ENCODE data around the gene STT3B. TPM values are rescaled to one million over a fixed set of nuclear protein-coding genes. Genes with fewer than 3 reads are reported as not detected.
A peak's percentile ranks its signal among the peaks of the same experiment; 100 is the strongest.

The STT3B gene
- total RNA-seq, 1 donor from 2014 or later, result 123 TPM

DNA sequence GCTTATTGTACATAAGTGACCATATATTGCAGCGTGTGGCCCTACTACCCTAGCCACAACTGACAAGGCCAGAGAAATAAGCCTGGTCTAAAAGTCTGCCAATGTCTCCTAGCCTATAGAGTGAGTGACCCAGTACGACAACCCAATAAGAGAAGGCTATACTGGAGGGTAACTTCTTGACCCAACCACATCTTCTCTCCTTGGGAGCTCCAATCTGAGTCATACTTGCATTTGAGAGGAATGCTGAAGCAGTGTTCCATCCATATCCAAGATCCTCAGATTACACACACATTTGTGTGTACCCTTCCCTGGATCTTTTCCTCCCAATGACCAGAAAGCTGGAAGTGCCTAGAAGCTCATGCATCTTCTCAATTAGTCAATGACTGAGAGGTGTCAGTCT is 11.3 kb upstream of the STT3B start:
- no peak for DNase-seq (ENCODE audit: low spot score)

DNA sequence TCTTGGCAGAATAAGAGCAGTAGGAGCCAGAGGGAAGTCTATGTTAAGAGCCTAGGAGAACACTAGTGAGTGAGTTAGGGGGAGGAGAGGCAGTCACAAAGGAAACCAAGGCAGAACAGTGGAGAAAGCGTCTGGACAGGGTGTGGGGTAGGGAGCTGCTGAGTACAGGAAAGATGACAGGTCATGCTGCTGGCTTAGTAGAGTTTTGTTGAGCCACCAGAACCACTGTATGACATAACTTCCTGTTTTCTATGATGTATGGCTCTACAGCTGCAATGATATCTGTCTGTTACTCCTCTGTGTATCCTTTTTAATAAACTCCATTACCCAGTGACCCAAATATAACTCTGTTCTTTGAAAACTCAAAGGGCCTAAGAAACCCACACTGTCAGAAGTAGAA is 10.6 kb upstream of the STT3B start:
- DNase-seq (ENCODE audit: low spot score), result no peak

DNA sequence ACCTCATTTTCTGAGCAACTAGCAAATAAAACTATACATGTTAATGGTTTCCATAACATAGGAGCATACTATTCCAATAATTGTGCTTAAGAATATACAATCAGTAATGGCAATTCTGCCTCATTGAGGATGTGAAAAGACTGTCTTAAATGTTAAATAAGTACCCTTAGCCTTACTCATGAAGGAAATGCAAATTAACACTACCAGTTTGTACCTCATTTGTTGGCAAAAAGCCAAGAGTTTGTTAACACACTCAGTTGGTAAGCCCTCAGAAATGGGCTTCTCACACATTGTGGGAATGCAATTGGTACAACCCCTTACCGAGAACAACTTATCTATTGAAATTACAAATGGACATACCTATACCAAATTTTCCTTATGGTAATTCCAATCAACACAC is 9.2 kb upstream of the STT3B start:
- DNase-seq (ENCODE audit: low spot score), result no peak

DNA sequence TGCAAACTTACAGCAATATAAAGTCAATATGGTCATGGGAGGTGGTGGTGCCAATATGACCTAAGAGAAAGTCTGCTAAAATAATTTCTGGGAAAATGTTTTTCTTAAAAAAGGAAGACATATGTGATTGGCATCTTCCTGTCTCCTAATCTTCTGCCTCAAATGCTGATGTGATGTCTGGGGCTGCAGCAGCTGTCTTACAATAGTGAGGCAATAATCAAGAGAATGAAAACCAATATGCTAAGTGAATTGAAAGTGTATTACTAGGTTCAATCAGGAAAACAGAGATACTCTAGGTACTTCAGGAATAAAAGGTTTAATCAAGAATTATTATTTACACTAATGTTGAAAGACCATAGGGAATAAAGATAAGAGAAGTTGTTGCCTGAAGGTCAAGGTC is 7.2 kb upstream of the STT3B start:
- no peak for DNase-seq (ENCODE audit: low spot score)

DNA sequence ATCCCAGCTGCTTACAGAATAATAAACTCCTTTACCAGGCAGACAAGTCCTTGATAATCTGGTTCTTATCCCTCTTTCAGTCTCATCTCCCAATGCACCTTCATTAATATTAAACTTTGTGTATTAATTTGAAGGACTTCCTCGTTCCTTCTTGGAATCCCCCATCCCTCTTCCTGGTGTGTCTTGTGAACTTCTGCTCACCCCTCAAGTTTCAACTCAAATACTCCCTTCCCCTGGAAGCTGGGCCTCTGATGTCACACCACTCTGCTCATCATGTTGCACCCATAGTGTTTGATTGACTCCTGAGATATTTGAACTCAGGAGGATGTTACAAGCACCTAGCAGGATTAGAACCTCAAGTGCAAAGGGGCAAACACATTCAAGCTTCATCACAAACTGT is 3.3 kb upstream of the STT3B start:
- no peak for DNase-seq (ENCODE audit: low spot score)

DNA sequence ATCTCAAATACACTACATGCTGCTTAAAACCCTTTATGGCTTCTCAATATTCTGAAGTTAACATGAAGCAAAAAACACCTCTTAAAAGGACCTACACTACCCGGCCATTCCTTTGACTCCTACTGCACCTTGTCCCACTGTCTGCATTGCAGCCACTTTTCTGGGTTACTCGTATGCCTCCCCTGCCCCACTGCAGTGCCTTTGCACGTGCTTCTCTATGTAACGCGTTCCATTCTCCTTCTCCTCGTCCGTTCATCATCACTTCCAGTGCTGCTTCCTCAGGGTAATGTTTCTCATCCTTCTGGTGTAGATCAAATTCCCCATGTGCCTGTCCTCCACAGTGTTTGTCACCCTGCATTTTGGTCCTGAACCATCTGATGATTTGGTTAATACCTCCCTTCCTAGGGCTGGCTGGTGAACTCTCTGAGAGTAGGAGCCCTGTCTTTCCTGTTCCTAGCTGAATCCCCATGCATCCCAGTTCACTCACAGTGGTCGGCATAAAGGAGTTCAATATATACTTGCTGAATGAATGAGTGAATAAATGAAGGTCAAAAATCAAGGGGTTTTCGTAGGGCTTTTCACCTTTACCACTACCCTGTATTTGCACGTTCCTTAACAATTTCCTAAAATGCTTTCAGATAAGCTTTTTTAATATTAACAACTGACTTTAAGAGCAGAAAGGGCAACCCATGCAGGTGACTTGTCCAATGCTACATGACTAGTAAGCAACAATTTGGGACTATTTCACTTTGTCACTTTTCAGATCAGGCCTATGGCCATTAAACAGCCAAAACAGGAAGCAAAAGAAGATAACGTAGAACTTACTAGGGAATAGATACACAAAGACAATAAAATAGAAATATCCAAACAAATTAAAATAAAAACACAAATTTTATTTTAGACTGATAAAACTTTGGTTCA is 2.4 kb upstream of the STT3B start:
- DNase-seq (ENCODE audit: low spot score), result no peak

DNA sequence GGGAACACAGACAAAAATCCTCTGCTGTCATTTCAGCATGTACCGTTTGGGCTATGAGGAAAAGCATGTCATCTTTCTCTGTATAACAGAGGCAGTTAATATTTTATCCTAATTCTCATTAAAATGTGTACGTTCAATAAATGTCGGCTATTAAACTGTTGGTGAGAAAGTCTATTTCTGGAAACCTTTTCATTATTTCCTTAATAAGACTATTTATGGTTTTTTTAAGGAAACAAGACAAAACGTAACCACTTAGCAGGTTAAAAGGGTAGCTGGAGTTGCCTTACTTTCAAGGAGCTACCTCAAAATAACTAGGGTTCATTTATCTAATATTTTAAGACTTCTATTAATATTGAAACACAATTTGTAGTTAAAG is 1.8 kb upstream of the STT3B start:
- DNase-seq (ENCODE audit: low spot score), result no peak

DNA sequence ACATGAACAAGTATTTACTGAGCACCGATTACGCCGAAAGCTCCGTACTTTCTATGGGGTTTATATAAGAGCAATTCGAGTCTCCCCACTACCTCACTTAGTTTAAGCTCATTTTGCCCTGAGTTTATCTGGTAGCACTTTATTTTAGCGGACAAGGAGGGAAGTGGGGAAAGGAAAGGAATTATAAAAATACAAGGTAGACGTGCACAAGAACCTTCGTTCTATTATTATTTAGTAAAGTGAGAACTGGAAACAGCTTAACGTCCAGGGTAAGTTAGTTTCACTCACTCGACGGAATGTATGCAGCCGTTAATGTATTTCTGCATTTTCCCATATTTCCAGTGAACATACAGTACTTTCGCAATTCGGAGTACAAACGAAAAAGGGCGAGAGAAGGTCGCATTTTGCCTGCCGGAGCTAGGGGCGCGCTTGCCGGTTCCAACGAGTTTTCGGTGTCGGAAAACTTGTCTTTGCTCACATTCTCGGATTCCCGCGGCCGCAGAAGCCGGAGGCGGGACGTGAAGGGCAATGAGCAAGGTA is 1.2 kb upstream of the STT3B start:
- DNase-seq (ENCODE audit: low spot score), result no peak

DNA sequence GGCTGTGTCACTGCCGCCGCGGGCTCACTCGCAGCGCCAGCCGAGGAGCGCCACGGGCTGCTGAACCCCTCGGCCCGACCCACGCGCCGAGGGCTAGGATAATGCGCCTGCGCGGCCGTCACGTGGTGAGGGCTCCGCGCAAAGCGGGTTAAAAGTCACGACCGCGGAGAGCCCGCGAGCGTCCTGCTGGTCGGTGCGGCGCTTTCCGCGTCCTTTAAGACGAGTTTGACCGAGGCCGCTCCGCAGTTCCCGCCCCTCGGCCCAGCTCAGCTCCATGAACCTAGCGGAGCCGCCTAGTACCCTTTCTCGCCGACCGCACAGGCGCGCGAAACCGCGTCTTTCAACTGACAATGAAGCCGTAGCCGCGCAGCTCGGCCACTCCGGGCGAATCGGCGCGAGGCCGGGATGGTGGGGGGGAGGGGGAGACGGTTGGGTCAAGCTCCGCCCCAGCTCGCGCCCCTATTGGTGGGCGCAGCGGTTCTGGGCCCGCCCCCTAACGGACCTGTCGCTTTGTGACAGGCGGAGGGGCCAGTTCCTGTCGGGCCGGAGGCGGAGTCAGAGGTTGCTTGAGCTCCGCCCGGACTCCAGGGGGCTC is 636 bp upstream of the STT3B start:
- peak; percentile 99 for DNase-seq (ENCODE audit: low spot score)

DNA sequence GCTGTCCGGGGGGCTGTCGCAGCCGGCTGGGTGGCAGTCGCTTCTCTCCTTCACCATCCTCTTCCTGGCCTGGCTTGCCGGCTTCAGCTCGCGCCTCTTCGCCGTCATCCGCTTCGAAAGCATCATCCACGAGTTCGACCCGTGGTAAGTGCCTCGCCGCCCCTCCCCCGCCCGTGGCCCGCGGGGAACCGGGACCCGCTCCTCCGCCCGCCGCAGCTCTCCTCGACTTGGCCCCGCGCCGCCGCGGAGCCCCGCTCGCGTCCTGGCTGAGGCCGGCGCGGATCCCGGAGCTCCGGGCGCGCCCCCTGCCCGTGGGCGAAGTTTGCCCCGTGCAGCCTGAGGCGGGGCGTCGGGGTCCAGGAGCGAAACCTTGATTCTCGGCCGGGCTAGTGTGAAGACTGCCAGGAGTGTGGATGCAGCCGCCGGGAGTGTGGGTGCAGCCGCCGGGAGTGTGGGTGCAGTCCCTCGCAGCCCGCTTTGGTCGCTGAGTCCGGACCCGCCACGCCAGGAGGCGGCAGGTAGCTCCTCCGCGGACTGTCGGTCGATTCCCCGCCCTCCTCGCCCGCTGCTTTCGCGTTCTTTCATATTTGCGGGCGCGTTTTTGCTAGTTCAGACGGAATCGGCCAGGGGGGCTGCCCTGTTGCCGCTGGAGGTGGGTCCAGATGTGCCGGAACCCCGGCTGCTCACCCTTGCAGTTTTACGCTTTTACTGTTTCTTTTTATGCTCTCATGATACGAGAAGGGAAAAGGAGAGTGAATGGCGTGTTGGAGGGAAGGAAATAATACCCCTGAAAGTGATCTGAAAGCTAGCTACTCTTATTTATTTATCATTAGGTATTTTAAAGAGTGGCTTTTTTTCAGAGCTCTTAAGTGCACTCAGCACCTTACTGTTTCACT is 692 bp downstream of the STT3B start:
- peak; percentile 51 for DNase-seq (ENCODE audit: low spot score)

DNA sequence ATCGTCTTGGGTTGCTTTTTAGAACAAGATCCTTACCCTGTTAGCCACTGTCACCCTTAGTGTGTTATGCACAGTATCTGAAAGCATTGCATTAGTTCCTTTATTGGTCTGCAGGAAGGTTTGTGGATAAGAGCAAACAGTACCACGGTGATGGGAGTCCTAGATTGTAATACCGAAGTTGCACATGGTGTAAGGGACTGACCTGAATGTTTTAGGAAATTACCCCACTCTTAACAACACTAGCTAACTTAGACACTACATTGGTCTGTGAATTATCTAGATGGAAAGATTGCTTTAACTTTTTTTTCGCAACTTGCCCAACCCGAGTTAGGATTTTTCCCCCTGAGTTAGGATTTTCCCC is 1.3 kb downstream of the STT3B start:
- DNase-seq (ENCODE audit: low spot score), result no peak

DNA sequence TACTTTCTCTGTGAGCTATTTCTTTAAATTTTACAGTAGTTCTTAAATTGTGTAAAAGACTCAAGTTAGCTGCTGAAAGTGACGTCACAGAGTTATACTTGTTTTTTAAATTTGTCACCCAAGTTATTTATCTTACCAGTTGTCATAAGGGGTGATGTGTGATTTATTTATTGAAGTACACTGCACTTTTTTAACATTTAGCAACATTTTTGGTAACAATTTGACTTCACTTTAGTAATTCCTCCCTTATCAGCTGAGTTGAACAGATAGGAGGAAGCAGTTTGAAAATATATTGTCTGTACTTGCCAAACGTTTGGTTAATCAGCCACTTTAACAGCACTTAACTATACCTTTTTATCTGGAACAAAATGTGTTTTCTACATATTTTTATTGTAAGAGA is 3.8 kb downstream of the STT3B start:
- DNase-seq (ENCODE audit: low spot score), result no peak

DNA sequence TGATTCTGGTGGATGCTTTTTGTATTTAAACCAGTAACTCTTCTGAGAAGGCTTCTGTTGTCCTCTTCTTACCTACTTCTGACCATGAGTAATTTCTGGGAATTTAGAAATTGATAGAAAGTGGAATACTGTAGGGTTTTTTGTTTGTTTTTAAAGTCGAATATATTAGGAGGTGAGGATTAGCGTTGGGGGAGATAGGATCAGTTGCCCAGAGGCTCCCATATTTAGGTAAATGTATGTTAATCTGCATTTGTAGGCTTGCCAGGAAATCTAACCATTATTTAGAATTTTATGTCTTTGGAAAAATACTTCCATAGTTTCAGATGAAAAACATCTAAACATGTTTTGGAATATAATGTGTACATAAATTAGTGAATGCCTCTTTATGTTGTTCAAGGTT is 6.1 kb downstream of the STT3B start:
- no peak for DNase-seq (ENCODE audit: low spot score)

DNA sequence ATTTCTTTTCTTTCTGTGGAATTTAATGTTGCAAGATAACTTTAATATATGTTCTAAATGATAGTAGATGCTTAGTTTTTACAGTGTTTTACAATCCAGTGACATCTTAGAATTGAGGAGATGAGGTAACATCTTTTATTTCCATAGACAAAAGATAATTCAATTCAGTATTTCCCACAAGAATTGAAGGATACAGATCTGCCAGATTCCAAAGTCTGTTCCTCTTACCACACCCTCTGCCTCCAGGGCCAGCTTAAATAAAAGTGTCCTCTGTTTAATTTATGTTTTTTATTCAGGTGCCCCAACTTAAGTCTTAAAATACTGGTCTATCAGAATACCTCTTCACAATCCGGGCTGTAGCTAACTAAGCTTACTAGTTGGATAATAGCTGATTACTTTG is 6.5 kb downstream of the STT3B start:
- no peak for DNase-seq (ENCODE audit: low spot score)

DNA sequence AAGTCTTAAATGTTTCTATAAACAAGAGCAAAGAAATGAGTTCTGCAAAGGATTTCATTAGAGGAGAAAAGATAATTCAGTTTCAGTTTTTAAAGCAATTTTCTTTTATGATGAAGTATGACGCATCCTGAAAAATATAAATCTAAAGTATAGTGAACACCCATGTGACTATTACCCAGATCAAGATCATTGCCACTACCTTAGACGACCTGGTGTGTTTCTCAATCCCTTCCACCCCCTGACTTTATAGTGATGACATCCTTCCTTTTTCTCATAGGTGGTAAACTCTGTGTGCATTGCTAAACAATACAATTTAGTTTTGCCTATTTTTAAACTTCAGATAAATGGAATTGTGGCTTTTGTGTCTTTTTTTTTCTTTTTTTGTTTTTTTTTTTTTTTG is 8.4 kb downstream of the STT3B start:
- no peak for DNase-seq (ENCODE audit: low spot score)

DNA sequence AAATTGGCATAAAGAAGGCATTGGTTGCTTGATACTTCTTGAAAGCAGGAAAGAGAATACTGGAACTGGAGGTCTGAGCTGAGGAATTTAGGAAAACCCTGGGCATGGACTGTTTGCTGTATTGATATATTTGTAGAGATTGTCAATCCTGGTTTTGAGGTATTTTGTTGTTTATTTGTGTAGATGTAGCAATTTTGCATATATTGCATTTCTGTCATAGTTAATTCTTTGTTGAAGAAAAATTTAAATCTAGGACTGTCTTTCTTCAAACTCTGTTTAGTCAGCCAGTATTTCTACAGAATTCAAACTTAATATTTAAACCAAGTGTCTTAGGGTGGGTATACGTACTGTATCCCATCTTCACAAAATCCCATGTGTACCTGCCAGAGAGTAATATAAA is 9.5 kb downstream of the STT3B start:
- no peak for DNase-seq (ENCODE audit: low spot score)

DNA sequence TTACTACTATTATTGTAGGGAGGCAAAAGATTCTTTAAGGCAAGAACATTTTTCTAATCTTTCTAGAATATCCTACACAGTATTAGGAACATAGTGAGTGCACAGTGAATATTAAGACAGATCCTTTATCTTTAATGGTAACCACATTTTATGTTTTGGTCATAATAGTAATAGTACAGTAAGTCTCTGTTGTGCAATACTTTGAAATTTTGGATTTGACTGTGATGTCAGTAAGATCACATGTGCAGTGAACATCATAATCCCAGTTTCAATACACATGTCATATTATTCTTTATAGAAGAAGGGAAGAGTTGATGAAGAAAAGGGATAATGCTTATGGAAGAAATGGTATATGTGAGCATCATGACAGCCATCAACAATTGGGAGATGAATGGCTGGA is 10.7 kb downstream of the STT3B start:
- DNase-seq (ENCODE audit: low spot score), result no peak

DNA sequence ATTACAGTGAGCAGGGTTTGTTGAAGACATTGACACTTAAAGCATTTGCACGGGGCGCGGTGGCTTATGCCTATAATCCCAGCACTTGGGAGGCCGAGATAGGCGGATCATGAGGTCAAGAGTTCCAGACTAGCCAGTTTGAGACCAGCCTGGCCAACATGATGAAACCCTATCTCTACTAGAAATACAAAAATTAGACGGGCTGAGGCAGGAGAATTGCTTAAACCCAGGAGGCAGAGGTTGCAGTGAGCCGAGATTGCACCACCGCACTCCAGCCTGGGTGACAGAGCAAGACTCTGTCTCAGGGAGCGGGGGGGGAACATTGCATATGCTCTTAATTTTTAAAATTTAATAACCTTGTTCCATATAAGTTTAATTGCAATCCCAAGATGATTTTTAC is 11.9 kb downstream of the STT3B start:
- no peak for DNase-seq (ENCODE audit: low spot score)

DNA sequence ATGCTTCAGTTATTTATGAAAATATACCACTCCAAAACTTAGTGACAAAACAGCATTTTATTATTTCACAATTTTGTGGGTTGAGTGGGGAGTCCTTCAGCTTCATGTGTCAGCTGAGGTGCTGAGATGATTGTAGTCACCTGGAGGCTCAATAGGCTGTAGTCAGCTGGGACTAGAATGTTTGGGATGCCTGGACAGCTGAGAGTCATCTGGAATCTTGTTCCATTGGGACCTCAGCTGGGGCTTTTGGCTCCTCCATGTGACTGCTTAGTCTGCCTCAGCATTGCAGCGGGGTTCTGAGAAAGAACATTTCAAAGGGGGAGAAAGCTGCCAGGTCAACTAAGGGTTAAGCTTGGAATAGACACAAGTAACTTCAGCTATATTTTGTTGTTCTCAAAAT is 13.4 kb downstream of the STT3B start:
- no peak for DNase-seq (ENCODE audit: low spot score)

DNA sequence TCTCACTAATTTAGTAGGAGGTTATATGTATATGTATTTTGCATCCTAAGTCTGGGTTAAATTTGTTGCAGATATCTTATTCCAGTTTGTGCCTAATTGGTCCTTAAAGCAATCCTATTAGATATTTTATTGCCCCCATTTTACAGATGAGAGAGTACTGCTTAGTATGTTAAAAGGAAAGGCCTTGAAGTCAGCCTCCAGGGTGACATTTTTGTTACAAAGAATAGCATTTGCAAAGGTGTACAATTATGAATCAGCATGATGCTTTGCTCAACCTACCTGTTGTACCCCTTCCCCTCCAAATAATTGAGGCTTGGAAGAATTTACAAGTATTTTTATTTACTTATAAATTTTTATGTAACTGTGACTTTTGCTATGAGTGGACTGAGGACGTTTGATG is 14.0 kb downstream of the STT3B start:
- DNase-seq (ENCODE audit: low spot score), result no peak

DNA sequence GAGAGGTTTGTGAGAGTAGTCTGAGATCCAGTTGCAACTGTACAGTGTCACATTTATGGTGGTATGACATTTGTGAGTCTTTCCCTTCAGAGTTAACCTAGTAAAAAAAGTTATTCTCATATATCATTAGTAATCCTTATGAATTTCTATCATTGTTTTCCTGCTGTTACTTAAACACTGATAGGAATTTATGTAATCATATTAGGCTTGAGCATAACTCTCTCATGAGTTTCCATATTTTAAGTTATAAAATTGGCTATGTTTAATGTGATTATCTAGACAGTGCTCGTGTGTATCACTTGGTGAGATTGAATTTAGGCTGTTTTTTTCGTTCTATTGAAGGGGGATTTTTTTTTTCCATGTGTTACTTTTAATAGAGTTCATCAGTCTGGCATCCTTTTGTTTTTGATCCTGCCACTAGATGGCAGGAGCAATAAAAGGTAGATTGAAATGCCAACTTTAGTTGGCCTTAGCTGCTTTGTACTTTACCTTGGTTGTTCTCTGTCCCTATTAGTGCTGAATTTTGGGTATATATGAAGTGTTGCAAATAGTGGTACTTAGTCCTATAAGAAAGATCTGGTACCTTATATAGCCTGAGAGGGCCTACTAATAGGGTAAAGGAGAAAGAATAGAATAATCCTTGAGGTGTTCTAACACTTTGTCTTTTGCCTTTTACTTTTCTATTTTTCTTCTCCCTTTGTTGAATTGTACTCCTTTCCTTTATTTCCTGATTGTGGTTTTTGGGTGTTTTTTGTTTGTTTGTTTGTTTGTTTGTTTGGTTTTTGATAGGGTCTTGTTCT is 17.9 kb downstream of the STT3B start:
- no peak for DNase-seq (ENCODE audit: low spot score)

DNA sequence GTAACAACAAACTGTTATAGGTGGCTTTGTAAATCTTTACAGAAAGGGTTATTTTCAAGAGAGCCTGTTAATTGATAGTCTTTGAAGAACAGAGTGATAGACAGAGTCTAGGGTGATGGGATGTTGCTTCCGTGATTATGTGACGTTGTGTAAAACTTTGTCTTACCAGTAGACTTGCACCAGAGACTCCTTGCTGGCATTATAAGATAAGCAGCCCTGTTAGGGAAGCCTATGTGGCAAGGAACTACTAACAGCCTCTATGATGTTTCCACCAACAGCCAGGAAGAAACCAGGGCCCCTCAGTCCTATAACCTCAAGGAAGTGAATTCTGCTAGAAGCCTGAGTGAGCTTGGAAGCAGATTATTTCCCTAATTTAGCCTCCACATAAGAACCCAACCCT is 18.9 kb downstream of the STT3B start:
- DNase-seq (ENCODE audit: low spot score), result no peak

All from mucosa of gallbladder (tissue), 1 donor.